Esophagus (tissue), 2 donors: Measurements from ENCODE around the gene VPS45. TPM values are rescaled to one million over a fixed set of nuclear protein-coding genes. Genes with fewer than 3 reads are reported as not detected.
A peak's percentile ranks its signal among the peaks of the same experiment; 100 is the strongest.

Experiments
- H3K27ac ChIP-seq, 2 donors: one replicate each; pipeline ENCODE4 v1.5.1; 2013; ENCODE audit warnings: low read depth in 2 of 2, mild to moderate bottlenecking in 2 of 2, inconsistent platforms in 1 of 2, low read length in 1 of 2, moderate library complexity in 1 of 2
- H3K27me3 ChIP-seq, 2 donors: one replicate each; pipeline ENCODE4 v1.6.1; 2013; ENCODE audit warnings: low read length in 2 of 2, control low read depth in 1 of 2, mild to moderate bottlenecking in 1 of 2; ENCODE audit not compliant: insufficient read depth in 2 of 2, control insufficient read depth in 1 of 2
- H3K36me3 ChIP-seq, 2 donors: one replicate each; pipeline ENCODE4 v1.6.1; 2013; ENCODE audit warnings: low read length in 1 of 2; ENCODE audit not compliant: control insufficient read depth in 2 of 2, insufficient read depth in 2 of 2
- H3K4me1 ChIP-seq, 2 donors: one replicate each; pipeline ENCODE4 v1.6.1; 2013; ENCODE audit warnings: low read length in 1 of 2; ENCODE audit not compliant: control insufficient read depth in 2 of 2, insufficient read depth in 2 of 2
- H3K4me3 ChIP-seq, 2 donors: one replicate each; pipeline ENCODE4 v1.5.1; 2013; ENCODE audit warnings: low read length in 2 of 2, mild to moderate bottlenecking in 2 of 2, low read depth in 1 of 2, moderate library complexity in 1 of 2
- H3K9me3 ChIP-seq, 2 donors: one replicate each; pipeline ENCODE4 v1.6.1; 2013; ENCODE audit warnings: mild to moderate bottlenecking in 2 of 2, low read depth in 1 of 2, low read length in 1 of 2, moderate library complexity in 1 of 2; ENCODE audit not compliant: control insufficient read depth in 2 of 2, insufficient read depth in 1 of 2
- WGBS, 2 donors: extraction: QIAGEN DNeasy Blood & Tissue Kit; methylation state at CpG; one replicate each; pipeline ENCODE4 v1.1.7; 2013; 5-methylcytosine and 5-hydroxymethylcytosine counted together
- polyA plus RNA-seq, 2 donors: library from polyadenylated mRNA; stranded (reverse); fragments of 200-250 nt; gene quantifications; one replicate each; pipeline ENCODE4 v1.2.3, GENCODE V29; 2013
- donor health status: healthy with polysubstance abuse.
- donor health status: Bipolar disorder and iron deficiency.

The VPS45 gene
- polyA plus RNA-seq, 2 donors, result 16.1 to 19.3 TPM

DNA sequence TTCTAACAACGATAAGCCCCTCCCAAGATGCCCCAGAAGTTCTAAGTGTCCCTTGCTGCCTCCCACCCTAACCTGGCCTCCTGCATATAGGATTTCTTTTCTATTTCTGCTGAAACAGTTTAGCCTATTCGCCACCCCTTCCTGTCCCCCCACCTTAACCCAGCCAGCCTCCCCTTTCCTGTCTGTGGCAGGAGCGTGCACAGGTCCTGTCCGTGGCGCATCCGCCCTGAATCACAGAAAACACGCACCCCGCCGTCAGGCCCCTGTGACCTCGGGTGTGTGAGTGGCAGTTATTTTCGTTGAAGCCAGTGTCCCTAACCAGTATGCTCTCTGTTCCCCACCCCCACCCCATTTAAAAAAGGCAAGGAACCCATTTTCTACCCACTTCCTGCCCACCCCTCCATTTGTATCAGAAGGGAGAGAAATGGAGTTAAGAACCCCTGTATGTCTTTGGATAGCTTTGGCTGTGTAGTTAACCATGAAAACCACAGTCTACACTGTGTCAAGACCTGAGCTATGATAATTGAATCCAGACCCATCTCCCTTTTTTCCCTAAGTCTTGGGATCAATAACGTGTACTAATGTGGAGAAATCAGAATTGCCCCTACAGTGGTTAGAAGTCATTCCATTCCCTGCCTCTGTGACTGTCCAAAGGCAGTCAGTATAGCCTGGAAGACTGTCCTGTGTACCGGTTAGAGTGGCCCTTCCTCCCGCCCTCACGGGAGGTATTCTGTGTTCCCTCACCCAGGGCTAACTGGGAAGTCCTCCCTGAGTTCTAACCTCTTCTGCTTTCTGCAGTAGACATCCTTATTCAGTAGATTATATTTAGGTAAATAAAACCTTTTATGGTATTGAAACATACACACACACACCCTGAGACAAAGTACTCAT lies 84.0 kb downstream of the VPS45 start:
- Histone ChIP-seq H3K27ac (peak overlapping the region; percentile 91 to 94), H3K36me3 (peaks cover 0 to 6% of the 10 kb centered on the region in 2 donors), H3K4me3 (peak overlapping the region; percentile 63), H3K4me1 (peaks cover 0 to 2% of the 10 kb centered on the region in 2 donors), H3K27me3 (no peaks in the 10 kb centered on the region), H3K9me3 (no peaks in the 10 kb centered on the region)
- 55 to 58% methylated on average over 15 of the region's 15 CpGs for WGBS, 2 donors

DNA sequence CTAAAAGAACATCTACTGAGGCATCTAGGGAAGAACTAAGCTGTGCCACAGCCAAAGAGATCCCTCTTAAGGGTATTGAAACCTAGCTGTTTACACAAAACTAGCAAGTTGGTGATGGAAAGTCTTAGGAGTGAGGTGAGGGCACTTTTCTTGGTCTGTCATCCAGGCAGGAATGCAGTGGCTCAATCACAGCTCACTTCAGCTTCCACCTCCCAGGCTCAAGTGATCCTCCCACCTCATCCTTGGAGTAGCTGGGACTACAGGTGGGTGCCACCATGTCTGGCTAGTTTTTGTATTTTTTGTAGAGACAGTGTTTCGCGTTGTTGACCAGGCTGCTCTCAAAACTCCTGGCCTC lies 84.6 kb downstream of the VPS45 start:
- 77 to 80% methylated on average over 2 of the region's 2 CpGs for WGBS, 2 donors
- H3K4me1 ChIP-seq, result peaks cover 0 to 2% of the 10 kb centered on the region in 2 donors
- H3K36me3 ChIP-seq, result peaks cover 0 to 6% of the 10 kb centered on the region in 2 donors
- no peaks in the 10 kb centered on the region for H3K27me3 ChIP-seq
- no peaks in the 10 kb centered on the region for H3K9me3 ChIP-seq
- peak overlapping the region; percentile 45 to 73 for H3K27ac ChIP-seq
- H3K4me3 ChIP-seq, result no peak overlapping the region

DNA sequence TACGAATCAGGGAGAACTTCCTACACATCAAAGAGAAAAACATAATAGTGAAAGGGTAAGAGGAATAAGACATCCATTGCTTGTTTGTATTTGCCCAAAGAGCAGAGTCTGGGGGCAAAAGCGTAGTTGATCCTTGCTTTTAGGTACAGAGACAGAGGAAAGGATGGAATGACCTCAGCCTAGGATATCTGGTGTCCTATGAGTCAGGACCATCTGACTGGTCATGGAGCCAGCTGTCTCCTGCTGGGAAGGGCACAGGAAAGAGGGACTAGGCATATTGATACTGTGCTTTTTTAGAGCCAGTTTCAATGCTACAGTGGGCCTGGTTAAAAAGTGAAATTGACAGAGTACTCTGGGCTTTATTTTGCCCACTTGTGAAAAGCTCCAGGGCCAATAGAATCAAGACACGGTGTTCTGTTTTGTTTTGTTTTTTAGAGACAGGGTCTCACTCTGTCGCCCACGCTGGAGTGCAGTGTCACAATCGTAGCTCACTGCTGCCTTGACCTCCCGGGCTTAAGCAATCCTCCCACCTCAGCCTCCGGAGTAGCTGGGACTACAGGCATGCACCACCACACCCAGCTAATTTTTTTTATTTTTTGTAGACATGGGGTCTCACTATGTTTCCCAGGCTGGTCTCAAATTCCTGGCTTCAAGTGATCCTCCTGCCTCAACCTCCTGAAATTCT lies 85.3 kb downstream of the VPS45 start:
- Histone ChIP-seq H3K4me3 (peak overlapping the region in 1 of 2 donors; percentile 22), H3K9me3 (no peaks in the 10 kb centered on the region), H3K27me3 (no peaks in the 10 kb centered on the region), H3K36me3 (peaks cover 0 to 6% of the 10 kb centered on the region in 2 donors), H3K27ac (peak overlapping the region; percentile 56 to 69), H3K4me1 (peaks cover 0 to 2% of the 10 kb centered on the region in 2 donors)
- WGBS, 2 donors, result 74% methylated on average over 8 of the region's 8 CpGs

DNA sequence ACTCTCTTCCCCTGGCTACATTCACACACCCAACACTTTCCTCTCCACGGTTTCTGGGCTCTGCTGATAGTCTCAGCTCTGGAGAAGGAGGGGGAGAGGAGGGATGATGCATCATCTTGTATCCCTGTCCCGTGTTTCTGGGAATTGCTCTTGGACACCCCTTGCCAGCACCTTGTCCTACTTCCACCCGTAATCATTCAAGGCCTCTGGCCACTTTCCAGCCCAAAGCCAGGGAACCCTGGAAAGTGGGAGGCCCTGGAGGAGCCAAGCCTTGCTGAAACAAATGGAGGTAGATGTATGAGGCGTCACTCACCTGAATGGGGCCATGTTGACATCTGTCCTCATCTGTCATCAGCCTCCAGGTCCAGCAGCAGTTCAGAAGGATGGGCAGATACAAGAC lies 86.6 kb downstream of the VPS45 start:
- peaks cover 0 to 2% of the 10 kb centered on the region in 2 donors for H3K4me1 ChIP-seq
- peaks cover 2 to 6% of the 10 kb centered on the region in 2 donors for H3K36me3 ChIP-seq
- H3K27ac ChIP-seq, result peak overlapping the region; percentile 36 to 75
- no peak overlapping the region for H3K4me3 ChIP-seq
- H3K27me3 ChIP-seq, result no peaks in the 10 kb centered on the region
- no peaks in the 10 kb centered on the region for H3K9me3 ChIP-seq
- WGBS, 2 donors, result 53 to 60% methylated on average over 4 of the region's 4 CpGs

DNA sequence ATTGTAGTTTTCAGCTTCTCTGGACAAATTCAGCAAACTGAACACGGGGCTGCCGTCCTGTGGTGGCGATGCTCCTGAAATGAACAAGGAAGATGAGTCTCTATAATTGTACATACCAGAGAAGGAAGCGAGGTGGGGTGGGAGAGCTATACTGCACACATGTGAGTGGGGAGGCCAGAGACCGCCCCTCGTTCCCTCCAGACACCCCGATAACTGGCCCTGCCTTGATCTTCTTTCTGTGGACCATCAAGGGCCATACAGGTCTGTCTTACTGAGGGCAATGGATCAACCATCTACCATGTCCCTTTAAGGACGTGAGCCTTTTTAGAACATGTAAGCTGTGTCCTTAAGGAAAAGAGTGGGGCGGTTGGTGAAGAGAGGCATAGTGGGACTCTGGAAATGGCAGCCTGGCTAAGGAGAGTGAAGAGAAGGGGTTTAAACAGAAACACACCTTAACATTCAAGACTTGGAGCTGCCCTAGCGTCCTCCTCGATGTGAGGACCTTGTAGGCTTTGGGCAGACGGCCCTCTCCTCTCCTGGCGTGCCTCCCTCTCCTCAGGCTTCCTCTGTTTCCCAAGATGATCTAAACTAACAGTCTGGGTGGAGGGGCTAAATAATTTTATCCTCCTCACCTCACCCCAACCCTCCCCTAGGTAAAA lies 88.0 kb downstream of the VPS45 start:
- WGBS, 2 donors, result 90 to 91% methylated on average over 13 of the region's 13 CpGs
- H3K27ac ChIP-seq, result peak overlapping the region; percentile 1 to 48

DNA sequence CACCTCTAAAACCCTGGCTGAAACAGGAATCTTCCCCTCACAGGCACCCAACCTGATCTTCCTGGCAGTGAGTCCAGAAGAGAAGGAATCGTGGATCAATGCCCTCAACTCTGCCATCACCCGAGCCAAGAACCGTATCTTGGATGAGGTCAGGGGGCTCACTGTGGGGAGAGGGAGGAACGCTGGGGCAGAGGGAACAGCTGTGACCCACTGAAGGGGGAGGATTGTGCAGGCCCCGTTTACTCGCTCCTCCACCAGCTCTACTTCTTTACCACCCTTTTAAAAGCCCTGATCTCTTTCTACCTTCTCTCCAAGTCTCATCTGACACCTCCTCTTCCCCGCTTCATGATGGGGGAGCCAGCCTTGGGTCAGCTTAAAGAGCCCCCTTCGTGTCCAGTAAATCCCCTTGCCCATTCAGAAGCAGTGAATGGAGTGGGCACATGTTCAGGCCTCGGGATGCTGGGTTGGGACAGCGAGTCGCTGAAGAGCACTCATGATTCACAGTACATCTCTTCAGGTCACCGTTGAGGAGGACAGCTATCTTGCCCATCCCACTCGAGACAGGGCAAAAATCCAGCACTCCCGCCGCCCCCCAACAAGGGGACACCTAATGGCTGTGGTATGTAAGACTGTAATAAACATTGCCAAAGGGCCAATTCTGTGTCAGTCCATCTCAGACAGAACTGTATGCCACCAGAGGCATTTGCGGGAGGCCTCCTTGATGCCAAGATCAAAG lies 89.5 kb downstream of the VPS45 start:
- H3K36me3 ChIP-seq, result peaks cover 4 to 6% of the 10 kb centered on the region in 2 donors
- H3K4me1 ChIP-seq, result no peaks in the 10 kb centered on the region
- H3K9me3 ChIP-seq, result no peaks in the 10 kb centered on the region
- peak overlapping the region in 1 of 2 donors; percentile 44 for H3K27ac ChIP-seq
- H3K4me3 ChIP-seq, result no peak overlapping the region
- H3K27me3 ChIP-seq, result no peaks in the 10 kb centered on the region
- whole genome bisulfite sequencing, 2 donors, result 73 to 77% methylated on average over 16 of the region's 16 CpGs

More for the DNA sequence above, 88.0 kb downstream of the VPS45 start:
- Histone ChIP-seq H3K4me1 (peaks cover 0 to 2% of the 10 kb centered on the region in 2 donors), H3K9me3 (no peaks in the 10 kb centered on the region), H3K36me3 (peaks cover 4 to 6% of the 10 kb centered on the region in 2 donors), H3K4me3 (no peak overlapping the region), H3K27me3 (no peaks in the 10 kb centered on the region)

DNA sequence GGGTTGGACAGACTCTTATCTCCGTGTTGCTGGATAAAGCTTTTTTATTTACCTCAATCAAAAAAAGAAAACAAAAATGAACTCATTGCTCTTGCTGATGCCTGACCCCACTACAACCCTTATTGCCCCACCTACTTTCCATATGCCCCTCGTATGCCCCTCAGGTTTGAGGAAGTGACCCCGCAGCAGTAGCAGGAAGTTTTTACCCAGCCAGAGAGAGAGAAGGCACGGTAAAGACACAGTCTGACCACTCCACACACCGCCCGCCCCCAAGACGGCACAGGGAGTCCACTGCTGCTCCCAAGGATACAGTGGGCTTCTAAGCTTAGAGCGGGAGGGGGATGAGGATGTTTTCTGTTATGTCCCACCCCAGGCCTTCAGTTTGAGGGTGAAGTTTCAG lies 92.0 kb downstream of the VPS45 start:
- Histone ChIP-seq H3K36me3 (peaks cover 2 to 4% of the 10 kb centered on the region in 2 donors), H3K27me3 (no peaks in the 10 kb centered on the region), H3K4me1 (peaks cover 0 to 2% of the 10 kb centered on the region in 2 donors), H3K9me3 (no peaks in the 10 kb centered on the region), H3K4me3 (no peak overlapping the region), H3K27ac (peak overlapping the region in 1 of 2 donors; percentile 73)
- 73 to 75% methylated on average over 8 of the region's 8 CpGs for WGBS, 2 donors

DNA sequence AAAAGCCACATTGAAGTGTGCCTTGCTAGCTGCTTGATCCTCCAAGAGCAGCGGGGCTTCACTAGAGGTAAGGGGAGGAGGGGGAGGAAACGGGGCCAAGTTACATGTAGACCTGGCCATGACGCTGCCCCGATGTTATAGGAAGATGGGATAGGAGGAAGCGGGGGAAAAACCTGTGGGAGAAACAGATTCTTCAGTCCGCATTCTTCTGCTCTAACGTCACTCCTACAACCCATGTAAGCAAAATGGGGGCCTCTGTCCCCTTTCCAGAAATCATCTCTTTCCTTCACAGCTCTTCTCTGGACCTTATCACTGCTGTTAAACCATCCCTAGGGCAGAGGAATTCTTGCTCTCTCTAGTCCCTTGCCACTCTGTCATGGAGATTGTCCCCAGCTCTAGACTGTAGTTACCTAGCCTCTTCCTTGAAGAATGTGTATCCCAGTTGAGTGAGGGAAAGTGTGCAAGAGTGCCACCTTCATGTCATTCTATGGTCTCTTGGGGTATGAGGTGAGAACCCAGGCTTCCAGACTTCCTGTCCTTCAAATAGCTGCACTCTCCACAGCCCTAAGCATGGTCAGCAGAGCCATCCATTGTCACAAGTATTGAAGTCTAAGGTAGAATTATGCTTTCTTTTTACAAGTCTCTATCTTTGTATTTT lies 93.5 kb downstream of the VPS45 start:
- Histone ChIP-seq H3K4me1 (peaks cover 0 to 2% of the 10 kb centered on the region in 2 donors), H3K9me3 (no peaks in the 10 kb centered on the region), H3K36me3 (peaks cover 0 to 4% of the 10 kb centered on the region in 2 donors), H3K27ac (peak overlapping the region; percentile 44 to 61), H3K4me3 (no peak overlapping the region), H3K27me3 (no peaks in the 10 kb centered on the region)
- WGBS, 2 donors, result 66 to 77% methylated on average over 7 of the region's 7 CpGs
